ENCODE data around the gene AMER2.

The AMER2 gene

GRCh38 chr13:25177012-25177411 is 4.9 kb upstream of the AMER2 start:
- H3K27ac ChIP-seq, result no peak overlapping the region
- TF ChIP-seq CTCF (conservative IDR thresholded peaks at IDR 0.05) (no peak), ZFX (IDR thresholded peaks at IDR 0.05) (no peak)

GRCh38 chr13:25175431-25175830 is 3.3 kb upstream of the AMER2 start:
- TF ChIP-seq ZFX (IDR thresholded peaks at IDR 0.05) (no peak), CTCF (conservative IDR thresholded peaks at IDR 0.05) (no peak)
- no peak overlapping the region for H3K27ac ChIP-seq

GRCh38 chr13:25175026-25175425 is 2.9 kb upstream of the AMER2 start:
- TF ChIP-seq ZFX (IDR thresholded peaks at IDR 0.05), result no peak
- TF ChIP-seq CTCF (conservative IDR thresholded peaks at IDR 0.05), result no peak
- no peak overlapping the region for H3K27ac ChIP-seq

GRCh38 chr13:25174304-25174703 is 2.2 kb upstream of the AMER2 start:
- H3K27ac ChIP-seq, result no peak overlapping the region
- TF ChIP-seq CTCF (conservative IDR thresholded peaks at IDR 0.05) (no peak), ZFX (IDR thresholded peaks at IDR 0.05) (no peak)

- H3K27ac ChIP-seq, result no peak overlapping the region
- TF ChIP-seq ZFX (IDR thresholded peaks at IDR 0.05), result no peak; the same call in 1 of the 2 replicates
- TF ChIP-seq CTCF (conservative IDR thresholded peaks at IDR 0.05), result no peak
These were observed 179 bp upstream of the AMER2 start for GRCh38 chr13:25172303-25172630.

- H3K27ac ChIP-seq, result no peak overlapping the region
These were observed 945 bp downstream of the AMER2 start for GRCh38 chr13:25171170-25171516.

GRCh38 chr13:25170554-25171111 is 1.5 kb downstream of the AMER2 start:
- H3K27ac ChIP-seq, result no peak overlapping the region
- no peak for TF ChIP-seq CTCF (conservative IDR thresholded peaks at IDR 0.05)
- no peak for TF ChIP-seq ZFX (IDR thresholded peaks at IDR 0.05)

More at GRCh38 chr13:25171170-25171516, 945 bp downstream of the AMER2 start:
- TF ChIP-seq CTCF (conservative IDR thresholded peaks at IDR 0.05) (no peak), ZFX (IDR thresholded peaks at IDR 0.05) (no peak)

Measured in C4-2B (cell line).